ENCODE measurements around the gene VPS37B.

The VPS37B gene

GRCh38 chr12:122884091-122884826, 11.7 kb downstream of the VPS37B start:
- Histone ChIP-seq H3K4me3 (replicated peaks; ENCODE audit: insufficient read depth, low read length) (no peak overlapping the region), H3K27me3 (ENCODE audit: insufficient read depth, poor library complexity, severe bottlenecking) (no peaks in the 10 kb centered on the region), H3K27ac (replicated peaks) (no peak overlapping the region)
- TF ChIP-seq POLR2AphosphoS5 (IDR thresholded peaks at IDR 0.05; ENCODE audit: low read depth) (no peak), CTCF (IDR thresholded peaks at IDR 0.05; ENCODE audit: insufficient read depth, low read length) (no peak), GABPA (IDR thresholded peaks at IDR 0.05; ENCODE audit: low read depth) (no peak), SPI1 (IDR thresholded peaks at IDR 0.05; ENCODE audit: borderline replicate concordance, low read depth) (no peak), REST (IDR thresholded peaks at IDR 0.05; ENCODE audit: insufficient replicate concordance, low read depth) (no peak)
- no peak for DNase-seq (ENCODE audit: low read depth in 1 of 2, low spot score in 1 of 2)

GRCh38 chr12:122882908-122883558, 12.9 kb downstream of the VPS37B start:
- no peaks in the 10 kb centered on the region for H3K27me3 ChIP-seq (ENCODE audit: insufficient read depth, poor library complexity, severe bottlenecking)
- DNase-seq (ENCODE audit: low read depth in 1 of 2, low spot score in 1 of 2) = no peak
- H3K27ac ChIP-seq (replicated peaks) = no peak overlapping the region

More at GRCh38 chr12:122882908-122883558, 12.9 kb downstream of the VPS37B start:
- TF ChIP-seq GABPA (IDR thresholded peaks at IDR 0.05; ENCODE audit: low read depth) (no peak), SPI1 (IDR thresholded peaks at IDR 0.05; ENCODE audit: borderline replicate concordance, low read depth) (no peak), REST (IDR thresholded peaks at IDR 0.05; ENCODE audit: insufficient replicate concordance, low read depth) (no peak), CTCF (IDR thresholded peaks at IDR 0.05; ENCODE audit: insufficient read depth, low read length) (no peak), POLR2AphosphoS5 (IDR thresholded peaks at IDR 0.05; ENCODE audit: low read depth) (no peak)
- H3K4me3 ChIP-seq (replicated peaks; ENCODE audit: insufficient read depth, low read length) = no peak overlapping the region
